Glutamatergic neuron (in vitro differentiated cells): ENCODE data around the gene EFCAB9. TPM values are rescaled to one million over a fixed set of nuclear protein-coding genes. Genes with fewer than 3 reads are reported as not detected.
"Not testable (repeated sequence)": the region's sequence is repeated elsewhere in the genome, so short reads cannot be mapped to it uniquely, and the experiment has no call there.

Source experiments
- DNase-seq: peaks from one replicate; pipeline ENCODE4 v3.0.0; 2022
- H3K27ac Mint-ChIP-seq: one replicate; pipeline ENCODE4 v1.8.0; 2020; ENCODE audit warnings: mild to moderate bottlenecking, mixed read lengths, inconsistent platforms; ENCODE audit not compliant: unreplicated experiment
- H3K27me3 Mint-ChIP-seq: one replicate; pipeline ENCODE4 v1.8.0; 2020; ENCODE audit warnings: mild to moderate bottlenecking, moderate library complexity, mixed read lengths, inconsistent platforms; ENCODE audit not compliant: unreplicated experiment
- H3K36me3 Mint-ChIP-seq: one replicate; pipeline ENCODE4 v1.8.0; 2020; ENCODE audit warnings: mild to moderate bottlenecking, mixed read lengths, inconsistent platforms; ENCODE audit not compliant: unreplicated experiment
- H3K4me1 Mint-ChIP-seq: one replicate; pipeline ENCODE4 v1.8.0; 2020; ENCODE audit warnings: mild to moderate bottlenecking, low read depth, mixed read lengths, inconsistent platforms; ENCODE audit not compliant: unreplicated experiment
- H3K4me3 Mint-ChIP-seq: one replicate; pipeline ENCODE4 v1.8.0; 2020; ENCODE audit warnings: mild to moderate bottlenecking, mixed read lengths, inconsistent platforms; ENCODE audit not compliant: unreplicated experiment
- H3K9me3 Mint-ChIP-seq: one replicate; pipeline ENCODE4 v1.8.0; 2020; ENCODE audit warnings: mild to moderate bottlenecking, moderate library complexity, mixed read lengths, inconsistent platforms; ENCODE audit not compliant: unreplicated experiment
- CTCF ChIP-seq: fragments of 200-600 bp; sonication (generic); IDR thresholded peaks from one replicate; pipeline ENCODE4 v1.5.0; 2021; ENCODE audit not compliant: partially characterized antibody, unreplicated experiment
- total RNA-seq: library from RNA; stranded (reverse); fragmentation: NEBNext Ultra II Directional; extraction: Animal tissue kit (Norgen Biotek cat#: 25700); gene quantifications from one replicate; pipeline ENCODE4 v1.2.1, GENCODE V29; 2021; ENCODE audit not compliant: unreplicated experiment

Gene EFCAB9
- total RNA-seq, 1 donor from 2014 or later = not detected

- H3K27ac Mint-ChIP-seq = no peak overlapping the region
- no peak for DNase-seq
- no peak for TF ChIP-seq CTCF
- peaks cover 7% of the 10 kb centered on the region for H3K36me3 Mint-ChIP-seq
- H3K4me3 Mint-ChIP-seq = no peak overlapping the region
- H3K4me1 Mint-ChIP-seq = peaks cover 20% of the 10 kb centered on the region
- H3K27me3 Mint-ChIP-seq = peaks cover 11% of the 10 kb centered on the region
- H3K9me3 Mint-ChIP-seq = peaks cover 15% of the 10 kb centered on the region
Measured at GRCh38 chr5:172150514-172151425, 43.2 kb upstream of the EFCAB9 start.

GRCh38 chr5:172151661-172152210 lies 42.2 kb upstream of the EFCAB9 start:
- Mint-ChIP-seq H3K36me3 (peaks cover 11% of the 10 kb centered on the region), H3K4me3 (no peak overlapping the region), H3K9me3 (peaks cover 10% of the 10 kb centered on the region), H3K4me1 (peaks cover 15% of the 10 kb centered on the region), H3K27me3 (peaks cover 6% of the 10 kb centered on the region), H3K27ac (peak overlapping the region; percentile 11)
- TF ChIP-seq CTCF = no peak
- no peak for DNase-seq

- Mint-ChIP-seq H3K36me3 (peaks cover 14% of the 10 kb centered on the region), H3K9me3 (peaks cover 8% of the 10 kb centered on the region), H3K27me3 (peaks cover 4% of the 10 kb centered on the region), H3K4me3 (no peak overlapping the region), H3K27ac (no peak overlapping the region), H3K4me1 (peaks cover 9% of the 10 kb centered on the region)
- TF ChIP-seq CTCF = no peak
- DNase-seq = no peak
Measured at GRCh38 chr5:172153695-172154094, 40.3 kb upstream of the EFCAB9 start.

- not testable (repeated sequence) for H3K9me3 Mint-ChIP-seq, H3K4me3 Mint-ChIP-seq, H3K27ac Mint-ChIP-seq, H3K4me1 Mint-ChIP-seq, DNase-seq, H3K27me3 Mint-ChIP-seq
- H3K36me3 Mint-ChIP-seq = peaks cover 14% of the 10 kb centered on the region
Measured at GRCh38 chr5:172155101-172155500, 38.9 kb upstream of the EFCAB9 start.

- peaks cover 7% of the 10 kb centered on the region for H3K9me3 Mint-ChIP-seq
- H3K4me3 Mint-ChIP-seq = no peak overlapping the region
- peaks cover 6% of the 10 kb centered on the region for H3K27me3 Mint-ChIP-seq
- peaks cover 13% of the 10 kb centered on the region for H3K36me3 Mint-ChIP-seq
- no peak for DNase-seq
- H3K27ac Mint-ChIP-seq = peak overlapping the region; percentile 48
- no peak for TF ChIP-seq CTCF
- H3K4me1 Mint-ChIP-seq = peaks cover 15% of the 10 kb centered on the region
Measured at GRCh38 chr5:172156541-172156994, 37.4 kb upstream of the EFCAB9 start.
